ENCODE measurements around the gene GMCL2.
"Not testable (repeated sequence)": the region's sequence is repeated elsewhere in the genome, so short reads cannot be mapped to it uniquely, and the experiment has no call there.

GMCL2 gene

DNA sequence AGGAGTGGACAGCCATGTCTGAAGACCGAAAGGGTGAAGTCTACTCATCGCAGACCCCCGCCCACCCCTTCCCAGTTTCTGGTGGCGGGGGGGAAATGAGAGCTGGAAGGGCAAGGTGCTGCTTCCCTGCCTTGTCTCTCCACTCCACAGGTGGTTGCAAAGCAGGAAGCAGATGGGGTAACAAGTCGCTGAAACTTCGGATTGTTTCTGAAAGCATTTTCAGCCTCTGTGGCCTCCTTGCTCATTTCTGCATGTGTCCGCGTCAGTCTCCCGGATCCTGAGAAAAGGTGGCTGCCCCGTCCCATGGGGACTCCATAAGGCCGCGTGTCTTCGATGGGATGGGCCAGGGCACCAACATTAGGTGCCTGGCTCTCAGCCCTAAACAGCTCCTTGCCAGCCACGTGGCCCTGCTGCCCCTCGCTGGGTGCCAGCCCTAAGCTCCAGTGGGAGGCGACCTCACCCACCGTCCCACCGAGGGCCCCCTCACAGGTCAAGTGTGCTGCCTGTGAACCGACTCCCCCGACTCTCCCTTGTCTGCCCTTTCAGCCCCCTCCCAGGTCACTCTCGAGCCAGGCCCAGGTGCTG lies 44.5 kb upstream of the GMCL2 start (continued):
- no peak for TF ChIP-seq ZNF76 (tag by site-specific recombination; IDR thresholded peaks at IDR 0.05; ENCODE audit: borderline replicate concordance, low read depth)
- TF ChIP-seq ZNF174 (tag by site-specific recombination; IDR thresholded peaks at IDR 0.05): no peak
- peak; percentile 97 for TF ChIP-seq SCRT2 (tag by site-specific recombination; IDR thresholded peaks at IDR 0.05)
- TF ChIP-seq SCRT1 (tag by site-specific recombination; IDR thresholded peaks at IDR 0.05; ENCODE audit: borderline replicate concordance): peak; percentile 95
- 0 out of 2 replicates have a peak, but pooled peaks have one; percentile 0 for TF ChIP-seq ZNF561 (tag by site-specific recombination; IDR thresholded peaks at IDR 0.05; ENCODE audit: borderline replicate concordance)

DNA sequence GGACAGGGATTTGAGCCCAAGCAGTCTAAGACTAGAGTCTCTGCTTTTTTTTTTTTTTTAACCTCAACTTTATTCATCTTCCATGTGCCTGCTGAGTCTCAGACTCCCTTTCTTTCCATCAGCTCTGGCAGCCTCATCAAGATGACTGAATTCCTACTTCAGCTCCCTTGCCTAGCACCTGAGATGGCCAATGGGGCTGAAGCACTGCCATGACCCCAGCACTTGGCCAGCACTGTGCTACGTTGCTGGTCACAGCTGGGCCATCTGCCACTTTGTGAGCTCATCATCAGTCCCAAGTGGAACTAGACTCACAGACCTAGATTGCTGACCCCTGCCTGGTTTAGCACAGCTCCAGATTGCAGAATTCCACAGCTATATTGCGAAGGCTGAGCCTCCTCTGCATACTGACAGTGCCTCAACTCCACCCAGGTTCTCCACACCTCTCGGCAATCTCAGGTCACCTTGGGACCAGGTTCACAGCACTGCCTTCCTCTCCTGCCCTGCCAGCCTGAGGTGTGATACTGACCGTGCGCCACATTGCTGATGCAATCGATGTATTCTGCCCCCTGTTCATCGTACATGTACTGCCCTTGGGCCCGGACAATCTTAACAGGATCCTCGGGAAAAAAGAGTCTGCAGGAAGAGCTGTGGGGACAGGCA lies 43.8 kb upstream of the GMCL2 start:
- POLR2A ChIA-PET: interaction anchor here (0.9 to 4.3 kb wide), 4 partner anchors 9 to 27 kb away, joined by 6 to 28 read pairs (median 8); partner anchors contain the start of gene HNRNPAB

DNA sequence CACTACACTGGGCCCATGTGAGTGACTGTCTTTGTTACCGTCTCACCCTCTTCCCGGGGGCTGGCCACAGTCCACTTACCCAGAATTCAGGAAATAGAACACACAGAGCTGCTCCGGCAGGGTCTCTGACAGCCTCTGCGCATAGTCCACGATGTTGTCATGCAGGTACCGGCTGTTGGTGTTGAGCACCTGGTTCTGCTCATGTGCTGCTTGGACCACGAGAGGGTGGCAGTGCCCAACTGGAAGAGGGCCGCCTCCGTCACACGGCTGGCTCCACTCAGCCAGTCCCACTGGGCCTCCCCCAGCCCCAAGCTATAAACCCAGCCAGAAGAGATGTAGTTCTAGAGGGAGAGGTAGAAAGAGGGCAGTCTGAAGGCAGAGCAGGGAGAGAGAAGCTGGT lies 42.7 kb upstream of the GMCL2 start:
- TF ChIP-seq MEIS1 (CRISPR knock-in tag; IDR thresholded peaks at IDR 0.05; ENCODE audit: borderline replicate concordance) (no peak), ZBTB26 (tag by site-specific recombination; optimal IDR thresholded peaks at IDR 0.05) (peak; percentile 17)
- ChIA-PET POLR2A (interaction anchor here (0.8 to 4.3 kb wide), 4 partner anchors 8 to 78 kb away, joined by 3 to 28 read pairs (median 4); partner anchors contain the start of gene HNRNPAB), CTCF (interaction anchor here (0.6 to 1.0 kb wide), 3 partner anchors 11 to 1414 kb away, joined by 3 to 4 read pairs (median 4); no protein-coding TSS in a partner anchor)
- no peaks in the 10 kb centered on the region for H3K9me3 ChIP-seq (ENCODE audit: control insufficient read depth, insufficient read depth, low read depth, low read length)
- H3K27ac ChIP-seq (ENCODE audit: extremely low read depth, low read depth, low read length): no peak overlapping the region; the same call in 1 of the 2 replicates
- H3K4me1 ChIP-seq (ENCODE audit: control insufficient read depth, insufficient read depth, low read length): no peaks in the 10 kb centered on the region
- no peak overlapping the region for H3K4me3 ChIP-seq (ENCODE audit: low read depth, low read length)
- H3K36me3 ChIP-seq (ENCODE audit: control insufficient read depth in 2 of 2, insufficient read depth in 1 of 2, low read length in 2 of 2): peaks cover 15 to 62% of the 10 kb centered on the region in 2 experiments; a peak in 2 of 3 replicates

More for the DNA sequence above, 43.8 kb upstream of the GMCL2 start:
- TF ChIP-seq ZBTB17 (tag by site-specific recombination; IDR thresholded peaks at IDR 0.05): peak; percentile 59
- TF ChIP-seq ZNF280D (tag by site-specific recombination; IDR thresholded peaks at IDR 0.05): no peak
- H3K36me3 ChIP-seq (ENCODE audit: control insufficient read depth in 2 of 2, insufficient read depth in 1 of 2, low read length in 2 of 2): peaks cover 15 to 52% of the 10 kb centered on the region in 2 experiments; a peak in 2 of 3 replicates
- no peaks in the 10 kb centered on the region for H3K4me1 ChIP-seq (ENCODE audit: control insufficient read depth, insufficient read depth, low read length)
- H3K4me3 ChIP-seq (ENCODE audit: low read depth, low read length): peak overlapping the region; percentile 76
- no peak overlapping the region; the same call in 1 of the 2 replicates for H3K27ac ChIP-seq (ENCODE audit: extremely low read depth, low read depth, low read length)
- H3K9me3 ChIP-seq (ENCODE audit: control insufficient read depth, insufficient read depth, low read depth, low read length): no peaks in the 10 kb centered on the region
- CTCF ChIA-PET: interaction anchor here (0.7 kb wide), 2 partner anchors 44 to 695 kb away, joined by 3 to 4 read pairs; no protein-coding TSS in a partner anchor

DNA sequence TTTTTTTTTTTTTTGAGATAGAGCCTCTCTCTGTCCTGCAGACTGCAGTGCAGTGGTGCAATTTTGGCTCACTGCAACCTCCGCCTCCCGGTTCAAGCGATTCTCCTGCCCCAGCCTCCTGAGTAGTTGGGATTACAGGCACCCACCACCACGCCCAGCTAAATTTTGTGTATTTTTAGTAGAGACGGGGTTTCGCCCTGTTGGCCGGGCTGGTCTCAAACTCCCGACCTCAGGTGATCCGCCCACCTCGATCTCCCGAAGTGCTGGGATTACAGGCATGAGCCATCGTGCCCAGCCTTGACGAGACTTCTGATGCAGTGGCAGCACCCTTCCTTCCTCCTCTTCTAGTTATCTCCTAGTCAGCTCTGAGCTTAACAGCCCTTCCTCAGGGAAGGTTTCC lies 41.9 kb upstream of the GMCL2 start:
- not testable (repeated sequence) for H3K9me3 ChIP-seq (ENCODE audit: control insufficient read depth, insufficient read depth, low read depth, low read length); H3K27ac ChIP-seq (ENCODE audit: extremely low read depth, low read depth, low read length); H3K4me3 ChIP-seq (ENCODE audit: low read depth, low read length); H3K4me1 ChIP-seq (ENCODE audit: control insufficient read depth, insufficient read depth, low read length)
- ChIA-PET POLR2A (interaction anchor here (1.0 to 5.1 kb wide), 3 partner anchors 15 to 25 kb away, joined by 3 to 28 read pairs (median 20); partner anchors contain the start of gene HNRNPAB), CTCF (interaction anchor here (0.9 to 1.1 kb wide), 3 partner anchors 10 to 235 kb away, joined by 3 to 5 read pairs (median 4); no protein-coding TSS in a partner anchor)
- peaks cover 15 to 70% of the 10 kb centered on the region in 2 experiments; a peak in 2 of 3 replicates for H3K36me3 ChIP-seq (ENCODE audit: control insufficient read depth in 2 of 2, insufficient read depth in 1 of 2, low read length in 2 of 2)
